Lower leg skin (tissue), 4 donors: Measurements from ENCODE around the gene ATP13A1. TPM values are rescaled to one million over a fixed set of nuclear protein-coding genes. Genes with fewer than 3 reads are reported as not detected.
A peak's percentile ranks its signal among the peaks of the same experiment; 100 is the strongest.
"Not testable (repeated sequence)": the region's sequence is repeated elsewhere in the genome, so short reads cannot be mapped to it uniquely, and the experiment has no call there.

Experiments
- DNase-seq, 2 donors: peaks; one replicate each; pipeline ENCODE4 v3.0.0-alpha.2; 2019; ENCODE audit warnings: low spot score in 2 of 2
- H3K4me3 ChIP-seq: fragments of 200-600 bp; sonication (generic); 2 replicates; pipeline ENCODE4 v1.5.1; 2017; ENCODE audit warnings: mild to moderate bottlenecking, low read depth; ENCODE audit not compliant: poor library complexity, severe bottlenecking
- POLR2A ChIP-seq, 2 donors: fragments of 450-650 bp; IDR thresholded peaks; one replicate each; pipeline ENCODE4 v1.6.1; 2016 to 2017; ENCODE audit warnings: antibody characterized with exemption in 2 of 2, mild to moderate bottlenecking in 1 of 2, moderate library complexity in 1 of 2
- WGBS, 2 donors: methylation state at CpG; one replicate each; pipeline ENCODE4 v1.1.5; 2018; 5-methylcytosine and 5-hydroxymethylcytosine counted together
- intact Hi-C: fragments of 100-400 bp; cut with DNase I; formaldehyde crosslinking; loops from one replicate; pipeline ENCODE4 v1.15.0; 2023; ENCODE audit warnings: low total_unique reads
- total RNA-seq, 4 donors: library from RNA; depleted of rRNA; stranded (reverse); fragments of >200 nt; gene quantifications; one replicate each; pipeline ENCODE4 v1.1.0, GENCODE V29; 2016
- TF ChIP-seq, protein P1 (sequence below), 3 donors: fragments of 450-650 bp; IDR thresholded peaks; one replicate each; pipeline ENCODE4 v1.5.1; 2016; ENCODE audit warnings: antibody characterized with exemption in 3 of 3, mild to moderate bottlenecking in 3 of 3, moderate library complexity in 2 of 3

Gene ATP13A1
- 100 to 1,000 TPM in 2 of 4 donors, 10 to 100 TPM in 2; 60.8 to 162 (median 109) TPM for total RNA-seq

DNA sequence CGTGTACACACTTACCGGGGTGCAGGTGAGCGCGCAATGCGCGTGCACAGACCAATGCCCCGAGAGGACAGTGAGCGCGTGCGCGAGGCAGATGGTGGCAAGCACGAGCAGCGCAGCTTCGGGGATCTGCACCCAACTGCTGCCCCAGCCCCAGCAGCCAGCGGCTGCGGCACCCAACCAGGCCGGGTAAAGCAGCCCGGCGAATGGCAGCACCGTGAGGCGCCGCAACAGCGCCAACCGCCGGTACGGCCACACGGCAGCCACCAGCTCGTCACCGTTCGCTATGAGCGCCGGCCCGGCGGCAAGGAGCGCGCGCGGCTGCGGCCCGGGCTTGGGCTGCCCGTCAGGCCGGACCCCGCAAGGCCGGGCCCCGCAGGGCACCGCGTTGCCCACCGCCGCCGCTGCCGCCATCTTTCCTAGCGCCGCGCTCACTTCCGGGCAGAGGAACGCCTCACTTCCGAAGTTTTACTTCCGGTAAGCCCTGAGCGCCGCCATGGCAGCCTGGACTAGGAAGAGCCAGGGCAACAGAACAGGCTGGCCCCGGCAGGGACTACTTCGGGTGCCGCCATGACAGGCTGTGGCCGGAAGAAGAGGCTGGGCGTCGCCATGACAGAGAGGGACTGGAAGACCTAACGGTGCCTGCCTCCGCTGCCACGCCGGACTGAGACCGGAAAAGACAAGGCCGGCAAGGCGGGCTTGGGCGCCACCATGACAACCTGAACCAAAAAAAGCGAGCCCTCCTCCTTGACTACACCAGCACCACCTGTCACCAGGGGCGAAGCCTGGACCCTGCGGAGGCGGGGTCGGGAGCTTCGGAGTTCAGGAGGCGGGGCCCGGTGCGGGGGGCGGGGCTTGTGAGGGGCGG, at the start of gene ATP13A1:
Gene ATP13A1, minus strand, starts transcription at position 421 of the 865 bp plus-strand sequence. Its CDS starts 10 bp downstream, at position 411.
- intact Hi-C loops: no loop called here
- TF ChIP-seq, protein P1, sequence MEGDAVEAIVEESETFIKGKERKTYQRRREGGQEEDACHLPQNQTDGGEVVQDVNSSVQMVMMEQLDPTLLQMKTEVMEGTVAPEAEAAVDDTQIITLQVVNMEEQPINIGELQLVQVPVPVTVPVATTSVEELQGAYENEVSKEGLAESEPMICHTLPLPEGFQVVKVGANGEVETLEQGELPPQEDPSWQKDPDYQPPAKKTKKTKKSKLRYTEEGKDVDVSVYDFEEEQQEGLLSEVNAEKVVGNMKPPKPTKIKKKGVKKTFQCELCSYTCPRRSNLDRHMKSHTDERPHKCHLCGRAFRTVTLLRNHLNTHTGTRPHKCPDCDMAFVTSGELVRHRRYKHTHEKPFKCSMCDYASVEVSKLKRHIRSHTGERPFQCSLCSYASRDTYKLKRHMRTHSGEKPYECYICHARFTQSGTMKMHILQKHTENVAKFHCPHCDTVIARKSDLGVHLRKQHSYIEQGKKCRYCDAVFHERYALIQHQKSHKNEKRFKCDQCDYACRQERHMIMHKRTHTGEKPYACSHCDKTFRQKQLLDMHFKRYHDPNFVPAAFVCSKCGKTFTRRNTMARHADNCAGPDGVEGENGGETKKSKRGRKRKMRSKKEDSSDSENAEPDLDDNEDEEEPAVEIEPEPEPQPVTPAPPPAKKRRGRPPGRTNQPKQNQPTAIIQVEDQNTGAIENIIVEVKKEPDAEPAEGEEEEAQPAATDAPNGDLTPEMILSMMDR (IDR thresholded peaks at IDR 0.05): no peak
- no peak for TF ChIP-seq POLR2A (IDR thresholded peaks at IDR 0.05)
- H3K4me3 ChIP-seq: peak within 1 kb of the TSS; percentile 84
- 0% methylated on average over 43 to 59 of the region's 85 CpGs for WGBS, 2 donors
- DNase-seq: peak; percentile 96 to 99

DNA sequence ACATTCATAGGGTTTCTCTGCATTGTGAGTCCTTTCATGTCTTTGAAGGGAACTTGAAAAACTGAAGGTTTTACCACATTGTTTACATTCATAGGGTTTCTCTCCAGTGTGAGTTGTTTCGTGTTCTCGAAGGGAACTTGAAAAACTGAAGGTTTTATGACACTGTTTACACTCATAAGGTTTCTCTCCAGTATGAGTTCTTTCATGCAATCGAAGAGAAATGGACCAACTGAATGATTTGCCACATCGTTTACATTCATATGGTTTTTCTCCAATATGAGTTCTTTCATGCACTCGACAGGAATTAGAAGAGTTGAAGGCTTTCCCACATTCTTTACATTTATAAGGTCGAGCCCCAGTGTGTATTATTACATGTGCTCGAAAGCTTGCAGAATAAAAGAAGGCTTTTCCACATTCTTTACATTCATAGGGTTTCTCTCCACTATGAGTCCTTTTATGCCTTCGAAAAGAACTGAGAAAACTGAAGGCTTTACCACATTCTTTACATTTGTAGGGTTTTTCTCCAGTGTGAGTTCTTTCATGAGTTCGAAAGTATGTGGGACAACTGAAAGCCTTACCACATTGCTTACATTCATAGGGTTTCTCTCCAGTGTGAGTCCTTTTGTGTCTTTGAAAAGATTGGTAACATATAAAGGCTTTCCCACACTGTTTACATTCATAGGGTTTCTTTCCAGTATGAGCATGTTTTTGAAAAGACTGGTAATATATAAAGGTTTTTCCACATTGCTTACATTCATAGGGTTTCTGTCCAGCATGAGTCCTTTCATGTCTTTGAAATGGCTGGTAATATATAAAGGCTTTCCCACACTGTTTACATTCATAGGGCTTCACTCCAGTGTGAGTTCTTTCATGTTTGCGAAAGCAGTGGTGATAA, 48.7 kb upstream of the ATP13A1 start:
- intact Hi-C loops: no loop called here
- TF ChIP-seq, protein P1 (IDR thresholded peaks at IDR 0.05): no peak
- no peak for TF ChIP-seq POLR2A (IDR thresholded peaks at IDR 0.05)

DNA sequence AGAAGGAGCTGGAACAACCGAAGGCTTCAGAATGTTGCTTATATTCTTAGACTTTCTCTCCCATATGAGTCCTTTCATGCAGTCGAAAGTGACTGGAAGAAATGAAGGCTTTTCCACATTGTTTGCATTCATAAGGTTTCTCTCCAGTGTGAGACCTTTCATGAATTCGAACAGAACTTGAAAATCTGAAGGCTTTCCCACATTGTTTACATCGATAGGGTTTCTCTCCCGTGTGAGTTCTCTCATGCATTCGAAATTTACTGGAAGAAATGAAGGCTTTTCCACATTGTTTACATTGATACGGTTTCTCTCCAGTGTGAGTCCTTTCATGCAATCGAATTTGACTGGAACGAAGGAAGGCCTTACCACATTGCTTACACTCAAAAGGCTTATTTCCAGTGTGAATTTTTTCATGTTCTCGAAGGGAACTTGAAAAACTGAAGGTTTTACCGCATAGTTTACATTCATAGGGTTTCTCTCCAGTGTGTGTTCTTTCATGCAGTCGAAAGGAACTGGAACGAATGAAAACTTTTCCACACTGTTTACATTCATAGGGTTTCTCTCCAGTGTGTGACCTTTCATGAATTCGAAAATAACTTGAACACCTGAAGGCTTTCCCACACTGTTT, 47.9 kb upstream of the ATP13A1 start:
- 97 to 99% methylated on average over 14 of the region's 14 CpGs for WGBS, 2 donors
- H3K4me3 ChIP-seq: no peak overlapping the region
- intact Hi-C loops: no loop called here
- no peak for DNase-seq
- TF ChIP-seq, protein P1 (IDR thresholded peaks at IDR 0.05): no peak
- no peak for TF ChIP-seq POLR2A (IDR thresholded peaks at IDR 0.05)

More for the DNA sequence above, 48.7 kb upstream of the ATP13A1 start:
- no peak for DNase-seq
- WGBS, 2 donors: 96 to 97% methylated on average over 10 of the region's 10 CpGs
- H3K4me3 ChIP-seq: no peak overlapping the region

DNA sequence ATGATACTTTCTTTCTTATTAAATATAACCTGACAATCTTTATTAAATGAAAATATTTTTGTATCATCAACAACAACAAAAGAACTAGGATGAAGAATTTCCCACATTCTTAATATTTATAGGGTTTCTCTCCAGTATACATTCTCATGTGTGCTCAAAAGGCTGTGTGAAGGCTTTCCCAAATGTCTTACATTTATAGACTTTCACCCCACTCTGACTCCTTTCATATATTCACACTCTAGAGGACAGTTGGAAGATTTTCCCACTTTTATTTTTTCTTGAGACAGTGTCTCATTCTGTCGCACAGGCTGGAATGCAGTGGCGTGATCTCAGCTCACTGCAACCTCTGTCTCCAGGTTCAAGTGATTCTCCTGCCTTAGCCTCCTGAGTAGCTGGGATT, 47.0 kb upstream of the ATP13A1 start:
- intact Hi-C loops: no loop called here
- TF ChIP-seq, protein P1 (IDR thresholded peaks at IDR 0.05): no peak
- TF ChIP-seq POLR2A (IDR thresholded peaks at IDR 0.05): no peak
- 100% methylated on average over 2 of the region's 2 CpGs for WGBS, 2 donors
- DNase-seq: no peak
- H3K4me3 ChIP-seq: no peak overlapping the region

DNA sequence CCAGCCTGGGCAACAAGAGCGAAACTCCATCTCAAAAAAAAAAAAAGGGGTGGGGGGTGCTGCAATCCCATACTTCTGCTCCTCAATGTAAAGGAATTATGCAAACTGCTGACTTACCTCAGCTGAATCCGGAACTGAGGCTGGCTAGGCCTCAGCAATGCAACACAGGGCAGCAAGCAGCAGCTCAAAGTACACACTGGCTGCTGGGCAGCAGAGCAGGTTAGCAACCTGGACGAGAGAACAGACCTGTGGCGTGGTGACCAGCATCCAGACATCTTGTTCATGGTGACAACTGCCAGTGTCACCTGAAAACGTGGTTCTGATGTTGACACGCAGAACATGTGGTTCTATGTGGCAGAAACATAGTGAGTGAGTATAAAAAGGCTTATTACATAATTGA, 41.4 kb upstream of the ATP13A1 start:
- no peak overlapping the region for H3K4me3 ChIP-seq
- TF ChIP-seq, protein P1 (IDR thresholded peaks at IDR 0.05): no peak
- TF ChIP-seq POLR2A (IDR thresholded peaks at IDR 0.05): no peak
- 92 to 93% methylated on average over 6 of the region's 6 CpGs for WGBS, 2 donors
- intact Hi-C loops: no loop called here
- no peak for DNase-seq

DNA sequence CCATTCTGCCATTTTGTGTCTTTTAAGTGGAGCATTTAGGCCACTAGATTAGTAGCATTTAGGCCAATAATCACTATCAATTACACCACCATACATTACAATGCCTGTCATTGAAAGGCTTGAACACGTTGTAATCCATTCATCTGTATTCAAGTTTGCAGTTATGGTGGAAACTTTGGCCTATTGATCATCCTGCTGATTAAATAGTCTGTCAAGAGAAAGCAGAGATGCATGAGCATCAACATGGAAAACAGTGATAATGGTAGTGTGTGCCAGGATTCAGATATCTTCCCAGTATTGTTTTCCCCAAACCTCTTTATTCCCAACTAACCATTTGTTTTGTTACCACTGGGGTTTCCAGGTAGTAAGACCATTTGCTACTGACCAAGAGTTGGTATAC, 37.0 kb upstream of the ATP13A1 start:
- H3K4me3 ChIP-seq, intact Hi-C loops, DNase-seq: not testable (repeated sequence)
- 95 to 100% methylated on average over 1 of the region's 1 CpG for WGBS, 2 donors
